B cell (primary cell): ENCODE results near the gene SUSD3.

Experiments
- EZH2 ChIP-seq: IDR thresholded peaks from 2 replicates; pipeline ENCODE4 v1.6.1; 2012; ENCODE audit warnings: borderline replicate concordance, low read depth, mild to moderate bottlenecking, moderate library complexity, low read length; ENCODE audit not compliant: insufficient read depth, poor library complexity, severe bottlenecking
- TF ChIP-seq, protein P1 (sequence below): fragments of 200-600 bp; IDR thresholded peaks from one replicate; pipeline ENCODE4 v1.8.0; 2022; ENCODE audit warnings: antibody characterized with exemption, mild to moderate bottlenecking

DNA sequence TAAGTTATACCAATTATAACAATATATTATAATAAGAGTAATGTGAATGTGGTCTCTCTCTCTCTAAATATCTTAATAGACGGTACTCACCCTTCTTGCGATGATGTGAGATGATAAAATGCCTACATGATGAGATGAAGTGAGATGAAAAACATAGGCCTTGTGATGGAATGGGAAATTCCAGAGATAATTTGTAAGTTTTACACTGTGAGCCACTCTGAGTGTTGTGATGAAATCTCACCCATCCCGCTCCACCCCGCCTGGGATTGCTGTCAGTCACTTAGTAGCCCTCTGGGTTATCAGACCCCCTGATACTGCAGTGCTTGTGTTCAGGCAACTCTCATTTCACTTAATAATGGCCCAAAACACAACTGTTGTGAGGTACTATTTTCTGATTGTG lies 10.5 kb downstream of the SUSD3 start:
- TF ChIP-seq, protein P1, sequence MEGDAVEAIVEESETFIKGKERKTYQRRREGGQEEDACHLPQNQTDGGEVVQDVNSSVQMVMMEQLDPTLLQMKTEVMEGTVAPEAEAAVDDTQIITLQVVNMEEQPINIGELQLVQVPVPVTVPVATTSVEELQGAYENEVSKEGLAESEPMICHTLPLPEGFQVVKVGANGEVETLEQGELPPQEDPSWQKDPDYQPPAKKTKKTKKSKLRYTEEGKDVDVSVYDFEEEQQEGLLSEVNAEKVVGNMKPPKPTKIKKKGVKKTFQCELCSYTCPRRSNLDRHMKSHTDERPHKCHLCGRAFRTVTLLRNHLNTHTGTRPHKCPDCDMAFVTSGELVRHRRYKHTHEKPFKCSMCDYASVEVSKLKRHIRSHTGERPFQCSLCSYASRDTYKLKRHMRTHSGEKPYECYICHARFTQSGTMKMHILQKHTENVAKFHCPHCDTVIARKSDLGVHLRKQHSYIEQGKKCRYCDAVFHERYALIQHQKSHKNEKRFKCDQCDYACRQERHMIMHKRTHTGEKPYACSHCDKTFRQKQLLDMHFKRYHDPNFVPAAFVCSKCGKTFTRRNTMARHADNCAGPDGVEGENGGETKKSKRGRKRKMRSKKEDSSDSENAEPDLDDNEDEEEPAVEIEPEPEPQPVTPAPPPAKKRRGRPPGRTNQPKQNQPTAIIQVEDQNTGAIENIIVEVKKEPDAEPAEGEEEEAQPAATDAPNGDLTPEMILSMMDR, result no peak
- no peak for TF ChIP-seq EZH2
